NCI-H1417 treated with DMSO at 0.1 percent for 48 hours (cell line): Measurements from ENCODE around the gene PRR29.
"Not testable (repeated sequence)": the region's sequence is repeated elsewhere in the genome, so short reads cannot be mapped to it uniquely, and the experiment has no call there.

Source experiments
- DNase-seq: peaks from one replicate; lab custom pipeline; 2025; lab: John Stamatoyannopoulos, UW

Gene PRR29

DNA sequence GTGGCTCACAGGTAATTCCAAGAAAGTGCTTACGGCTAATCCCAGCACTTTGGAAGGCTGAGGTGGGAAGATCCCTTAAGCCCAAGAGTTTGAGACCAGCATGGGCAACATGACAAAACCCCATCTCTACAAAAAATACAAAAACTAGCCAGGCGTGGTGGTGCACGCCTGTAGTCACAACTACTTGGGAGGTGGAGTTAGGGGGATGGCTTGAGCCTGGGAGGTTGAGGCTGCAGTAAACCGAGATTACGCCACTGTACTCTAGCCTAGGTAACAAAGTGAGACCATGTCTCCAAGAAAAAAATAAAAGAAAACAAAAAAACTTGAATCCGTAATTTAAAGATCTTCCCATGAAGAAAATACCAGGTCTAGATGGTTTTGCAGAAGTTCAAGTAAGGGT is 17.3 kb downstream of the PRR29 start:
- no peak for DNase-seq

DNA sequence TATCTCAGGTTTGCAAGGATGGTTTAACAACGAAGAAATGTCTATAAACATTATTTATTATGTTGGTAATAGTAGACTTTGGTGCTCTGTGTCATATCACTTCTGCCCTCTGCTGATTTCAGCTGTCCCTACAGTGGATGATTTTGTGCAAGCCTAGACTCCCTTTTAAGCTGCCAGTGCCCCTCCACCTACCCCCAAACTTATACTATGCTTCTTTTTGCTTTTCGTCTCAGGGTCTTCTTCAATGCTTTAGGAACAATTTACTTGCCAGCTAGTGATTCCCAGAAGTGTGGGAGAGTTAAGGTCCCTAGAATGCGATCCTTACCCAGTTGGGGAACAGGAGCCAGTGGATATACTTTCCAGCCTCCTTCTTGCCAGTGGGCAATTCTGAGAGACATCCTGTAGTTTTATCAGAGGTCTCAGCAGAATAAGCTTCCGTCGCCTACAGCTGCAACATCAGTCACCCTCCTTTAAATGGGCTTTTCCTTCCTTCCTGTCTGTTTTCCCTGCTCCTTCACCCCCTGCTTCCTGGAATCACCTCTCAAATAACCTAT is 18.2 kb downstream of the PRR29 start:
- DNase-seq = no peak

GRCh38 chr17:64016974-64017373 is 18.8 kb downstream of the PRR29 start:
- no peak for DNase-seq

GRCh38 chr17:64017381-64017980 is 19.3 kb downstream of the PRR29 start:
- no peak for DNase-seq

GRCh38 chr17:64019551-64019961 is 21.4 kb downstream of the PRR29 start:
- not testable (repeated sequence) for DNase-seq

- no peak for DNase-seq
These were observed 22.1 kb downstream of the PRR29 start, which contains the start of gene ICAM2 for GRCh38 chr17:64020056-64020766. Gene ICAM2, minus strand, starts transcription at chr17:64020633. Its CDS starts 13,942 bp downstream, at chr17:64006691.

- DNase-seq = no peak
These were observed 24.5 kb downstream of the PRR29 start for GRCh38 chr17:64022611-64023063.

GRCh38 chr17:64024215-64024654 is 26.1 kb downstream of the PRR29 start:
- no peak for DNase-seq

DNA sequence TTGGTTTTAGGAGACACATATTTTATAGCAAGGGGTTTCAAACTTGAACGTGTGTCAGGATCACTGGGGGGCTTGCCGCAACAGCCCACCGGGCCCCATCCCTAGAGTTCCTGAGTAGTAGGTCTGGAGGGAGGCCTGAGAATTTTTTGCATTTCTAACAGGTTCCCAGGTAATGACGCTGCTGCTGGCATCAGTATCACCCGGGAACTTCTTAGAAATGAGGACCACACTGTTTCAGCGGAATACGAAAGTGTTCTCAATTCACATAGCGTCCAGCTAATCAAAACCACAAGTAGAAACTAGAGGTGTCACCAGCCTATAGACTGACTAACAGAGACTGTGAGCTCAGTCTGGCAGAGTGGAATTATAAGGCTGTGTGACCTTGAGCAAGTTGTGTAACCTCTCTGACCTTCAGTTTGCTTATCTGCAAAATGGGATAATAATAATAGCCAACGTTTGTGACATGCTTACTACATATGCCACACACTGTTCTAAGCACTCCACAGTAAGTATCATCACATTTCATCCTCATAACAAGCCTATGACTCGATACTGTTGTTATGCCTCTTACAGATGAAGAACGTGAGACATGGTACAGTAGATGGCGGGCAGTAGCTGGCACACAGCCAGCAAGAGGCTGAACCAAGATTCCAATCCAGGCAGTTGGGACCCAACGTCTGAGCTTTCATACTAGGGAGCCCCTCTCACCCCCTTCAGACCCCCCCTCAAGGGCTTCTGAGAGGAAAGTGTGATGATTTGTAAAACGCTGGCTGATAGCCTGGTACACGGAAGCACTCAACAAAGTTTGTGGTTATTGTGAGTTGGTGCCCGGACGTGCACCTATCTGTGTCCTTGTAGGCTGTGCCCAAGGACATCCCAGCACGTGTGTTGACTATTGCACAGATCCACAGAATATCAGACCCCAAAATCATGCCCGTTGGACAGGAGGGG is 26.9 kb downstream of the PRR29 start:
- no peak for DNase-seq

DNA sequence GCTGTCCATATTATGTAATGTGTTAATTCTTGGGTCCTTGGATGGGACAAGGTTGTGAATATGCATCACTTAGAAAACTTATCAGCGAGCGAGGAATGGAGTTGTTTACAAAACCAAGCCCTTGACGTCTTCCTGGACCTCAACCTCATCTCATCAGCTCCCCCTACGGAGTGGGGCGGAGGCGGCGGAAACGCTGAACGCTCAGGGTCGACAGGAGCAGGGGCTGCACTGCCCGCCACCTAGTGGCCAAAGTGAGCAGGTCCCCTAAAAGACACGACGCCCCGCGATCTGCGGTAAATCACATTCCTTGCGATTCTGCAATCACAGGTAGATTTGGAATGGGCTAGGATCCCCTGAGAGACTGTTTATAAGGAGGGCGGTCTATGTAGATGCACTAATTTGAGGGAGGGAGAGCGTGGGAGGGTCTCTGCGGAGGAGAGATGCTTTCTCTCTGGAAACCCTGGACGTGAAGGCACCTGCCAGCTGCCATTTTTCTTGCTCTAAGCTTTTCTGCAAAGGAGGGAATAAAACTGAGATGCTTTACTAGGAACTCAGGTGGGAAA is 27.7 kb downstream of the PRR29 start:
- no peak for DNase-seq

DNA sequence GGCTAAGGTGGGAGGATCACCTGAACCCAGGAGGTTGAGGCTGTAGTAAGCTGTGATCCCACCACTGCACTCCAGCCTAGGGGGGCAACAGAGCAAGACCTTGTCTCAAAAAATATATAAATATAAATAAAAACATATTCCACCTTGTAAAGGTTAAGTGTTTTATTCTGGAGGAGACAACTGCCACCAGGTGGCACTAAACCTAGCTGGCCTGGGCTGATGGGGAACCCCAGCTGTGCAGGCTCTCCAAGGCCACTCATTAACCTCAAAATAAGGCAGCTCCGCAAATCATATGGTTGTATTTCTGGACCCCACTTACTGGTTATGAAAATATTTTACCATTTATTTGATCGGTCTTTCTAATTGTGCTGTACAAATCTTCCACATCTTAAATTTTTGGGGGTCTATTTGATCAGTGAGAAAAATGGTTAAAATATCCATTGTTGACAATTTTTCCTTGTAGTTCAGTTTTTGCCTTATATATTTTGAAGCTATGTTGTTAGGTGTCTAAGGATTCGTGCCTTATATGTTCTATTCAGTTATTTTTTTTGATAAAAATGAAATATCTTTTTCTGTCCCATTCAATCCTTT is 30.8 kb downstream of the PRR29 start:
- no peak for DNase-seq

DNA sequence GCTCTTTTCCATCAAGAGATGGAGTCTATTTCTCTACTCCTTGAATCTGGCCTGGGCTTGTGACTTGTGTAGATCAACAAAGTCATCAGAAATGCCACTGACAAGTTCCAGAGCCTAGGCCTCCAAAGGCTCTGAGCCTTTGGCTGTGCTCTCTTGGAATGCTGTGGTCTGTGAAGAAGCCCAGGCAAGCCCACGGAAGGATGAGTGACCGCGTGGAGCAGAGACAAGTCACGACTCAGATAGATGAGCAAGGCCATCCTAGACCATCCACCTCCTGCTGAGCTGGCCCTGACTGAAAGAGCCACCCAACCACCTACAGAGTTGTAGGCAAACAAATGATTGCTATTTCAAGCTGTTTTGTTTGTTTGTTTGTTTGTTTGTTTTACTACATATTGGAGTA is 33.9 kb downstream of the PRR29 start:
- no peak for DNase-seq

DNA sequence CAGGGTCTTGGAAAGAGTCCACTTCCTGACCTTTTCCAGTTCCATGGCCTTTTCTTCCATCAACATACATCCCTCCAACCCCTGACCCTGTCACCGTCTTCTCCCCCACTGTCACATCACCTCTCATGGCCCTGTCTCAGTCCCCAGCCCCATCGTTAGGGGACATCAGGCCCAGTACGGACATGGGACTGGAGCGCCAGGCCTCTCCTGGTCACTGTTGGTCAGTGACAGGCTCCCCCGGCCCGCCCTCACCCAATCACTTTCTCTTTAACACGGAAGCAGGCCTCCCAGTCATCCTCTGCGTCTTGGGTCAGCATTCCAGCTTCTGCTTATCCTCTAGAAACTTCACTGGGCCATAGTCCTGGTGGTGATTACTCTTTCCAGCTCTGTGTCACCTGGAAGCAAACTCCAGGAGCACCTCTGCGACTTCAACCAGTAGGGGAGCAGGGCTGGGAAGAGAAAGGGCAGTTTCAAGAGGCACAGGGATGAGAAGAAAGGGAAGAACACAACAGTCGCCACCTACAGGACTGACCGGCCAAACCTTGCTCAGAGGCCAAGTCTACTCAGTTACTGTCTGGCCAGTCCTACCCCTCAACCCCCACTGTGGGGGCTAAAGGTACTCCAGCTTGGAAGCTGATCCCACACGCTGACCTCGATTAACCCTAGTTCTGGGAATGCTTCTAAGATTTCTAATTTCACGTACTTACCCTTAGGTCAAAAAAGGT is 38.2 kb downstream of the PRR29 start:
- no peak for DNase-seq

DNA sequence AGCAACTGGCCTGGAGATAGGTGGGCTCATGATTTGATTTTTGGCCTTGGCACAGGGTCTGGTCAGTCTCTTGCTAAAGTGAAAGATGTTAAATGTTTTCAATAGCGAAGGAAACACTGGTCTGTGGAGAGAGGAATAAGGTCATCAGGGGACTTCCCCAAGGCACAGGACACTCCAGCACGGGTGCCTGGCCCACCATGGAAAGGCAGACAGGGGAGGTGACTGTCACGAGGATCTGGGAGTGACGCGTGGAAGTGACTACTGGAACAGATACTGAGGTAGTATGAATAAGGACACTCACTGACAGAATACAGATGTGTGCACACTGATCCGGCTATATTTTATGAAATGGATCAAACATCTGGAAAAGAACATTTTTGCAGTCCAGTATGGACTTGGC is 39.0 kb downstream of the PRR29 start:
- DNase-seq = no peak

DNA sequence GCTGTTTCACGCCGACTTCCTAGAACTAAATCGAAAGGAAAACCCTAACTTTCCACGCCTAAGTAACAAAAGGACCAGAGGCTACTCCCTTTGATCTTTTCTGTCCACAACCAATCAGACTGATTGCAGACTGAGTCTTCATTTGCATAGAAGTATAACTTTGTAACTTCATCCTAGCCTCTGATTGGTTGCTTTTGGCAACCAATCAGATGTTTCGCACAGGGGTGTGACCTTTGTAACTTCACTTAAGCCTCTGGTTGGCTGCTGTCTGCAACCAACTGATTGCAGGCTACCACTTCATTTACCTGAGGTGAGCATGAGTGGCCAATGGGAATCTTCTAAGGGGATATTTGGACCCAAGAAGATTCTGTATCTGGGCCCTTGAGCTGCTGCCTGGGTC is 39.7 kb downstream of the PRR29 start:
- no peak for DNase-seq

DNA sequence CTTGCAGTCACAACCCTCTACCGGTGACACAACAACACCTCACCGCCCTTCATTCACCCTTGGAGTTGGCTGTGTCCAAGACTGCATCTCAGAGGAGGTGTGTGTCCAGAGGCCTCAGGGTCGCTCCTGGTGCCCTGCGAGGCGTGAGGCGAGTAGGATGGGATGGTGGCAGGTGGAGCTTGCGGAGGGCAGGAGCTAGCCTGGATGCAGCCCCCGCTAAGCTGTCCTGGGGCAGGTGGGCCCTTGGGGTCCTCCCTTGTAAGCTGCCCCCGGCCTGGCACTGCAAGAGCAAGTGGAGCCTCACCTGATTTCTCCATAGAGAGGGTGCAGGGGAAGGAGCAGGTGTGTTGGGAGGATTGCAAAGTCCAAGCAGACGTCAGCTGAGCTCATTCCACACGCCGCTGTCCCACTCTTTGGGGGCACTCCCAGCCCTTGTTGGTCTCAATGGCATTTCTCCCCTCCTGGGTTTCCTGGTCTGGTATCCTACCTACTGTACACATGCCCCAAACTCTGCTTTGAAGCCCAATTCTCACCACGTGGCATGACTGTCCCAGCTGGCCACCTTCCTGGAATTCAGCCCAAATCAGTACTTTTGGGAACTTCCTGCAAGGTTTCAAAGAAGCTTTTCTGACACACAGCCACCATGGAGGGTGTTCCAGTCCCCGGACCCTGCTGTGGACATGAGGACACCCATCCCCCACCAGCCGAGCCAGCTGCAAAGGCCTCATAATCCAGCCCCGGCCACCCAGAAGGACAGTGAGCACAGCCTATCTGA is 40.4 kb downstream of the PRR29 start:
- DNase-seq = no peak

- DNase-seq = no peak
These were observed 40.9 kb downstream of the PRR29 start for GRCh38 chr17:64039106-64039400.

GRCh38 chr17:64040206-64040605 is 42.1 kb downstream of the PRR29 start:
- DNase-seq = no peak

DNA sequence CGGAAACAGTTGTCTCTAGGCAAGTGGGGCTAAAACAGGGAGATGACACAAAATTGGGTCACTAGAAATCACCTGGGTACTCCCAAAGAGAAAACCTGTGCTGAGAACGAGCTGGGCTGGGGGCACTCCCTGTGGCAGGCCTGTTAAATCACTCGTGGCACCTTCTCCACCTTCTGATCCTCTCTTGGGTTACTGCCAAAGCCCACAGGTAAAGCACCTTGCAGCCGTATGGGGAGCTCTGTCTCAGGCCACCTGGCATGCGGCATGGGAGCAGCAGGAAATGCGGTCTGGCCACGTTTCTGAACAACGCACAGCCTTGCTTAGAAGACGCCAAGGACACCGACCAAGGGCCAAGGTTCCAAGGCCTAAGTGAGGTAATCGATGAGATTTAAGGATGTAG is 43.8 kb downstream of the PRR29 start:
- DNase-seq = no peak
